Epidermal melanocyte (primary cell): Measurements from ENCODE around the gene OLIG2.

ENCODE experiments used
- DNase-seq: peaks from one replicate; pipeline ENCODE4 v3.0.0; 2011; ENCODE audit warnings: low spot score; ENCODE audit not compliant: insufficient read length

Gene OLIG2

GRCh38 chr21:33032434-33033047 is 6.8 kb downstream of the OLIG2 start:
- no peak for DNase-seq

GRCh38 chr21:33033094-33033951 is 7.6 kb downstream of the OLIG2 start:
- DNase-seq = no peak

- DNase-seq = no peak
Measured at GRCh38 chr21:33033961-33034413, 8.3 kb downstream of the OLIG2 start.

DNA sequence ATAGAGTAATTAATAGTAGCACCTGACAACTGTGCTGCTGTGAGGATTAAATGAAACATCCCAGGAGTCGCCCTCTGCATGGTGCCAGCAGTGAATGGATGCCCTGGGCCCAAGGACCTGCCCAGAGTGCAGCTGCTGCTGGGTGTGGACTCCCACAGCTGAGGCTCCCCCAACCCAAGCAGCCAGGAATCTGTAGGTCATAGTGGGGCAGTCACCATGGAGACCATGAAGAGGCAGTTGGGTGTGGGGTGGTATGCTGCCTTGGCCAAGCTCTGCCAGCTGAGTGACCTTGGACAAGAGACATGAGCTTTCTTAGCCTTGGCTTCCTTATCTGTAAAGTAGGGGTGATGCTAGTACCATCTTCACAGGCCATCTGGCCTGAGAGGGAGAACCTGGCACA is 9.4 kb downstream of the OLIG2 start:
- no peak for DNase-seq

DNA sequence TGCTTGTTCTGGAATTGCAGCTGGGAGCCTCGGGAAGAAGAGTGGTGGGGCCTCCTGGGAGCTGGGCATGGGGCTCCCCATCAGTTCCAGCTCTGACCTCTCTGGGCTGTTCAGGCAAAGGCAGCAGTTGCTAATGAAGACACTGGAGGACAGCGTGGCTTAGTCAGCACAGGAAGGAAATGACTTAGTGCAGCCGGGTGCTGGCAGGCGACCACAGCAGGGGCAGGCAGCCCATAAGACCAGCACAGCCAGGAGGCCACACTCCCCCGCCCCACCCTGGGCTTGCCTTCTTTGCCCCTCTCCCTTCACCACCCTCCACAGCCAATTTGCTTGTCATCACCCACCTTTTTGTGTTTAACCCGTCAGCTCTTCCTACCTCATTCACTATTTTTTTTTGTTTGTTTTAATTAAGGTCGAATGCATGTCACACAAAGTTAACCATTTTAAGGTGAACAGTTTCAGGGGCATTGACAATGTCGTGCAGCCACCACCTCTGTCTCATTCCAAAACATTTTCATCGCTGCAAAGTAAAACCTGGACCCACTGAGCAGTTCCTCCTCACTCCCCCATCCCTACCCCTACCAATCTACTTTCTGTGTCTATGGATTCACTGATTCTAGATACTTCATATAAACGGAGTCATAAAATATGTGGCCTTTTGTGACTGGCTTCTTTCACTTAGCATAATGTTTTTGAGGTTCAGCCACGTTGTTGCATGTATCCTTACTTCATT is 10.9 kb downstream of the OLIG2 start:
- DNase-seq = no peak

GRCh38 chr21:33037501-33037900 is 11.8 kb downstream of the OLIG2 start:
- DNase-seq = no peak

DNA sequence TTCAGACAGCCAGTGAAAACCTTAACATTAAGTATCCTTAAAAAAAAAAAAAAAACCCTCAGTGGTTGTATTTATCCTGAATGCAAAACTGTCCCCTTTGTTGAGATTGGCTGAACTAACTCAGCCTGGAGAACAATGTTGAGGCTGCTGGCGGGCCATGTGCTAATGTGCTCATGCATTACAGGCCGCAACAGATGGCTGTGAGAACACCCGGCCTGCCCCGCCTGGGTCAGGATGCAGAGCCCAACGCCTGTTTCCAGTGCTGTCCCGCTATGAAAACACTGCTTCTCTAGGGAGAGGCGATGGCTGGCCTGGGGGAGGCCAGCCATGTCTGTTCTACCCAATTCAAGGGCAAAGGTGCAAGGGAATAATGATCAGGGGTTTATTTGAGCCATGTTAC is 13.8 kb downstream of the OLIG2 start:
- DNase-seq = no peak

DNA sequence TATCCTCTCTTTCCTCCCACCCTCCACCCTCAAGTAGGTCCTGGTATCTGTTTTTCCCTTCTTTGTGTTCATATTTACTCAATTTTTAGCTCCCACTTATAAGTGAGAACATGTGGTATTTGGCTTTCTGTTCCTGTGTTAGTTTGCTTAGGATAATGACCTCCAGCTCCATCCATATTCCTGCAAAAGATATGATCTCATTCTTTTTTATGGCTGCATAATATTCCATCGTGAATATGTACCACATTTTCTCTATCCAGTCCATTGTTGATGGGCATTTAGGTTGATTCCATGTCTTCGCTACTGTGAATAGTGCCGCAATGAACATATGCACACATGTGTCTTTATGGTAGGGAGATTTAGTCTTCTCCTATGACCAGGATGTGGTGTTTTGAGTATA is 14.5 kb downstream of the OLIG2 start:
- no peak for DNase-seq

DNA sequence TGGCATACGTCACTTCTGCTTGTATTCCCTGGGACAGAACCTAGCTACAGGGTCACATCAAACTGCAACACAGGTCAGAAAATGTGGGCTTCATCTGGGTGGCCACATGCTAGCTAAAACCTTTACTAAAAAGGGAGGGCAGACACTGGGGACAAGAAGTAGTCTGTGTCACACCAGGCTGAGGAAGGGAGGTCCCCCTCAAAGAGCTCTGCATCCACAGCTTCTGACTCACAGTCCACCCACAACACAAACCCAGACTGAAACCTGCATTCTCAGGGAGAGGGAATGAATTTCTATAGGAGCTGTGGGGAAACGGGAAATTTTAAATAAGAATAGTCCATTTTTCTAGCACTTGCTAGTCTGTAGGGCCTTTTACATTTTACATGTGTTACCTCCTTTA is 16.2 kb downstream of the OLIG2 start:
- no peak for DNase-seq

DNA sequence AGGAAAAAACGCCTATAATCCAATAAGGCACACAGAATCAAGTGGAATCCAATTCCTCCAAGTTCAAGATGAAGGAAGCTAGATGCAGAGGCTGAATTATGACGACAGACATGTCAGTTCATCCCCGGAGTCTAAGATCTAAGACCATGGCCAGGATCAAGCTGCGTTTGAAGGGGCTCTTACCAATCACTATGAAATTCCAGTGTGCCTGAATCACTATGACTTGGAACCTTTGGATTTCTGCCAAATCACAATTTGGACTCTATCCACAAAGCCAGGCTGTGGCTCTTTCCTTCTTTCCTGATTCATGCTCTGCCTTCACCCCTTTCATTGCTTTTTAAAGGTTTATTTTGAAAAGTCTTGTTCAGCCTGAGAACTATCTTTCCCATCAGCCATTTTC is 17.1 kb downstream of the OLIG2 start:
- no peak for DNase-seq

- no peak for DNase-seq
Measured at GRCh38 chr21:33046455-33046854, 20.7 kb downstream of the OLIG2 start.

DNA sequence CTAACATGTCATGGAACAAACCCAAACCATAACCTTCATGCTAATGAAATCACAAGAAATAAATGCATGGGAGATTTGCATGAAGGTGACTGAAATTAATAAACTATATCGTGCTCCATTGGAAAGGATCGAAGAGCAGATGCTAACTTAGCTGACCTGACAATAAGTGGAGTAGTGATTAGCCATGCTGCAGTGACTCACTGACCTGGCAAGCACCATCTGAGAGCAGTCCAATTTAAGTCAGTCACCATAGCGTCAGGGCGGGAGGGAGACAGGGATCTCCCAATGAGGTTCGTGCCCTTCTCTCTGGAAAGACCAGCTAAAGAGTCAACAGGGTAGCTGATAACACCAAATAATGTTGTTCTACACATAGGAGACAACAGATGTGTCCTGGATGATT is 21.5 kb downstream of the OLIG2 start:
- no peak for DNase-seq

DNA sequence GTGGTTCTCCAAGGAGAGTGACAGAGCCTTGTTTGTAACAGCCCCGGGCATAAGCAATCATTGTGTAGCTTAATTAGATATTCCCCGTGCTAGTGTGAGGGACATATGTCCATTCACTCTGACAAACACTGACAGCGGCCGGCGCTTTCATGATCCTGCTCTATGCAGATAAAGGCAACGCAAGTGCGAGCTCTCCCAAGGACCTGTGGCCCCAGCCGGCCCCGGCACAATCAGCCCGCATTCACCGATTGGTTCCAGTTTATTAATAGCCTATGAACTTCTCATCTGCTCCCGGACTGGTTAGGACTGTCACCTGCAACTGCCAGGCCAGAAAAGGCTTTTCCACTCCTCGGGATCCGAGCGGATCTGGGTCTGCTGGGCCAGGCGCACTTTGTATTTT is 26.2 kb downstream of the OLIG2 start:
- no peak for DNase-seq

DNA sequence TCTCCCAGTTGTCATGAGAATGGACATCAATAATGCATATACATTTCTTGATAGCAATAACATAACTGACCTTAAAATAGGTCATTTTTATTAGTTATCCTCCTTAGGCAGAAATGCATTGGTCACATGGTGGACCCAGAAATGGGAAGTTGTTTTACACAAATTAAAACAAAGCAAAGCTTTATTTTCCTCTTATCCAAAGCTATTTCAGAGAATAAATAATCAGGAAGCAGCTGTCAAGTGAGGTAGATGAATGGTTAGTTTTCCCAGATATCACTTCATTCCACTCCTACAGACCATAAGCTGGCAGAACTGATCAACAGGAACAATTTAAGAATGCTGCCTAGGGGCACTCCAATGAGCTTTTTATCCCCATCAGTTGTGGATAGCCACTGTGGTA is 28.2 kb downstream of the OLIG2 start:
- DNase-seq = no peak

- DNase-seq = no peak
Measured at GRCh38 chr21:33055991-33056390, 30.3 kb downstream of the OLIG2 start.

DNA sequence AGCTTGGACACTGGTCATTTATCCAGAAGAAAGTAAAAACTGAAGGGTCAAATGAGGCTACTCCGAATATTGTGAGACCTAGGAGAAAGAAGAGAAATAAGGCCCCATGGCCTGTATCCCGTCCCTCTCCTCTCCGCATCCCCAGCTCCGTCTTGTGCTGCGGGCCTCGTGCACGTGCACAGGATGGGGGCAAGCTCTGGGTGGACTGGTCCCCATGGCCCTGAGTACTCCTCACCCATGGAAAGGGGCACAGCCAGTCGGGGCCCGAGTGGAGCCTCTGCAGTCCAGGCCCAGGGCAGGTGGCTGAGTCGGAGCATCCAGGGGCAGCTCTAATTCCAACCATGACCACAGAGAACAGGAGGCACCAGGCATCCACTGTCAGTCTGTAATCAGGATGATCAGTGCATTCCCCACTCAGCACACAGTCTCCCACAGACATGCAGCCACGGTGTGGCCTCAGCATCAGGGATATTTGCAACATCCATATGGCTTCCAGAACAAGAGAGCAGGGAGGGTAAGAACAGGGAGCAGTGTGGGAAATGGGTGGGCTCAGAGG is 31.7 kb downstream of the OLIG2 start:
- no peak for DNase-seq

DNA sequence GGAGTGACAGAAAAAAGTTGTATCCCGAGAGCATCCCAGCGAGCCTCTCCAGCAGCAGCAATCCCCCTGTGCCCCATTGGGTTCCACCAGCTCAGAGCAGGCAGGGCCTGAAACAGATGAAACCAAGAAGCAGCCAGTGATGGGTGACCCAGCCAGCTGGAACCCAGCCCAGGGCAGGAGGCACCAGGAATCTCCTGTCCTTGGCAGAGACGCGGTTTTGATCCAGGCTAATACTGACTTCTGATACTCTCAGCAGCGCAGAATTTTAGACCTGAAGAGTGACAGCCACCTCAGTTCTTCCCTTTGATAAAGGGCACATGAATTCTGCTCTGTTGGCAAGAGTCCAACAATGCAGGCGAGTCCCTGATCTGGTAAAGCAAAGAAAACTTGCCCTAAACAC is 32.8 kb downstream of the OLIG2 start:
- no peak for DNase-seq

GRCh38 chr21:33058957-33059356 is 33.2 kb downstream of the OLIG2 start:
- no peak for DNase-seq

DNA sequence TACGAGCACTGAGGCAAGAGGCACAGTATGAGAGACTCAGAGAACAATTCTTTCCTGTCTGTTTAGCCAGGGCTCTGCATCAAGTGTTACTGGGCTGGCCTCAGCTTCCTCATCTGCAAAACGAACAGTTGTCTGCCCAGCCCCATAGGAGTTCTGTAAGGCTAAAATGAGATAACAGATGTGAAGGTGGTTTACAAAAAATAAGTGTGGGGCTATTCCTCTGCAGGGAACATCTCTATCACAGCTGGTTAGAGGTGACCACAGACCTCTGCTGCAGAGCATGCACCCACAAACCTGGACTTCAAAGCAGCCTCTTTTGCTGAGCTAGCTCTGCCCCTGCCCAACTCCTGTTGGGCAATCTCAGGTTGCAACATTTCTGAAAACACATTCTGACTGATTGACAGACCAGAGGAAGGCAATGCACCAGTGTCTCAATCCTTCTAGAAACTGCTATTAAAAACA is 33.7 kb downstream of the OLIG2 start:
- no peak for DNase-seq

GRCh38 chr21:33061233-33061632 is 35.5 kb downstream of the OLIG2 start:
- no peak for DNase-seq

DNA sequence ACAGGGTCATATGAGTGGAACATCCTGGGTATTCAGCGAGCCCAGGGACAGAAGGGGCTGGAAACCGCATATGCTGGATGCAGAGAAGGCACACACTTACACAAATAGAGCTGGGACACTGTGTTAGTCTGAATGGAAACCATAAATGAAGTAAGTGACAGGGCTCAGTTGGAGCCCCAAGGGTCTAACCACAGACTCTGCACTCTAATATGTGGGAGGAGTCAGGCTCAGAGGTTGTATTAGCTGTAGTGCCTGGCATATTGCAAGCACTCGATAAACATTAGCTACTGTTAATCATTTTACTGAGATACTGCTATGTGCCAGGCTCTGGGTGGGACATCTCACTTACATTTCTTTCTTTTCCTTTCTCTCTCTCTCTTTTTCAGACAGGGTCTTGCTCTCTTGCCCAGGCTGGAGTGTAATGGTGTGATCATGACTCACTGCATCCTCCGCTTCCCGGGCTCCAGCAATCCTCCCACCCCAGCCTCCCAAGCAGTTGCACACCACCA is 37.7 kb downstream of the OLIG2 start:
- DNase-seq = no peak
